MM.1S (cell line): ENCODE measurements around the gene DCLK1.
A peak's percentile ranks its signal among the peaks of the same experiment; 100 is the strongest.

Source experiments
- DNase-seq: peaks from one replicate; pipeline ENCODE4 v3.0.0-alpha.2; 2015
- H2AFZ ChIP-seq: fragments of 300-600 bp; sonication (generic); 2 replicates; pipeline ENCODE4 v1.6.0; 2016; ENCODE audit warnings: antibody characterized with exemption, low read length
- H3F3A ChIP-seq: fragments of 300-600 bp; sonication (generic); 2 replicates; pipeline ENCODE4 v1.6.1; 2016; ENCODE audit warnings: mild to moderate bottlenecking, antibody characterized with exemption, low read length, moderate library complexity, mixed read lengths; ENCODE audit not compliant: insufficient read depth
- H3K27ac ChIP-seq: fragments of 300-600 bp; sonication (generic); 2 replicates; pipeline ENCODE4 v1.5.1; 2016; ENCODE audit warnings: mild to moderate bottlenecking, low read length
- H3K27me3 ChIP-seq: fragments of 300-600 bp; sonication (generic); replicated peaks from 2 replicates; pipeline ENCODE4 v1.6.0; 2016; ENCODE audit warnings: low read length; ENCODE audit not compliant: insufficient read depth
- H3K36me3 ChIP-seq: fragments of 300-600 bp; sonication (generic); replicated peaks from 2 replicates; pipeline ENCODE4 v1.6.1; 2016; ENCODE audit warnings: mild to moderate bottlenecking, low read length, mixed read lengths; ENCODE audit not compliant: insufficient read depth
- H3K4me1 ChIP-seq: fragments of 300-600 bp; sonication (generic); 2 replicates; pipeline ENCODE4 v1.6.1; 2016; ENCODE audit warnings: low read length, mixed read lengths
- H3K4me2 ChIP-seq: fragments of 300-600 bp; sonication (generic); 2 replicates; pipeline ENCODE4 v1.6.0; 2016; ENCODE audit warnings: low read depth, low read length
- H3K4me3 ChIP-seq: fragments of 300-600 bp; sonication (generic); 2 replicates; pipeline ENCODE4 v1.5.1; 2016; ENCODE audit warnings: low read length, mixed read lengths
- H3K79me2 ChIP-seq: fragments of 300-600 bp; sonication (generic); 2 replicates; pipeline ENCODE4 v1.6.1; 2016; ENCODE audit warnings: mixed run types, low read length, mixed read lengths
- H3K9ac ChIP-seq: fragments of 300-600 bp; sonication (generic); 2 replicates; pipeline ENCODE4 v1.6.1; 2016; ENCODE audit warnings: low read length, mixed read lengths
- H3K9me2 ChIP-seq: fragments of 300-600 bp; sonication (generic); replicated peaks from 2 replicates; pipeline ENCODE4 v1.6.1; 2016; ENCODE audit warnings: mild to moderate bottlenecking, low read length, mixed read lengths; ENCODE audit not compliant: insufficient read depth
- H3K9me3 ChIP-seq: fragments of 300-600 bp; sonication (generic); replicated peaks from 2 replicates; pipeline ENCODE4 v1.6.1; 2016; ENCODE audit warnings: mild to moderate bottlenecking, low read length, mixed read lengths; ENCODE audit not compliant: insufficient read depth
- H4K20me1 ChIP-seq: fragments of 300-600 bp; sonication (generic); 2 replicates; pipeline ENCODE4 v1.6.1; 2016; ENCODE audit warnings: mild to moderate bottlenecking, low read length, moderate library complexity, mixed read lengths; ENCODE audit not compliant: insufficient read depth
- CTCF ChIP-seq: fragments of 300-600 bp; sonication (generic); IDR thresholded peaks from 2 replicates; pipeline ENCODE4 v1.5.1; 2016; ENCODE audit warnings: antibody characterized with exemption, low read length, mixed read lengths
- EZH2 ChIP-seq: fragments of 300-600 bp; sonication (generic); optimal IDR thresholded peaks from 2 replicates; pipeline ENCODE3; 2017; ENCODE audit warnings: low read depth, mild to moderate bottlenecking, antibody characterized with exemption, low read length, mixed read lengths
- EZH2phosphoT487 ChIP-seq: fragments of 300-600 bp; sonication (generic); IDR thresholded peaks from 2 replicates; pipeline ENCODE4 v1.6.1; 2018; ENCODE audit warnings: antibody characterized with exemption, low read length

Gene DCLK1

GRCh38 chr13:35953537-35954206 lies 177.5 kb downstream of the DCLK1 start:
- H3K4me1 ChIP-seq, result no peaks in the 10 kb centered on the region
- peak overlapping the region; percentile 45; the same call in 1 of the 2 replicates for H3K4me2 ChIP-seq
- no peaks in the 10 kb centered on the region for H3K79me2 ChIP-seq
- no peaks in the 10 kb centered on the region for H3K9me2 ChIP-seq
- no peak overlapping the region for H3K4me3 ChIP-seq
- no peak overlapping the region for H3K27ac ChIP-seq
- no peaks in the 10 kb centered on the region for H4K20me1 ChIP-seq
- H3F3A ChIP-seq, result no peaks in the 10 kb centered on the region
- H3K9me3 ChIP-seq, result no peaks in the 10 kb centered on the region
- H3K27me3 ChIP-seq, result no peaks in the 10 kb centered on the region
- H2AFZ ChIP-seq, result 0 out of 2 replicates have a peak overlapping the region, but pooled peaks have one; percentile 42
- H3K9ac ChIP-seq, result no peak overlapping the region
- peak; percentile 51 for DNase-seq
- no peaks in the 10 kb centered on the region for H3K36me3 ChIP-seq
- TF ChIP-seq EZH2phosphoT487, result no peak
- peak; percentile 52 for TF ChIP-seq CTCF

GRCh38 chr13:35947315-35947714 lies 183.9 kb downstream of the DCLK1 start:
- Histone ChIP-seq H3K36me3 (no peaks in the 10 kb centered on the region), H3K27ac (no peak overlapping the region), H3K79me2 (no peaks in the 10 kb centered on the region), H3F3A (no peaks in the 10 kb centered on the region), H3K9me2 (no peaks in the 10 kb centered on the region), H2AFZ (no peak overlapping the region), H3K4me1 (no peaks in the 10 kb centered on the region), H3K4me3 (no peak overlapping the region), H3K4me2 (no peak overlapping the region), H3K9ac (no peak overlapping the region), H3K9me3 (no peaks in the 10 kb centered on the region), H3K27me3 (no peaks in the 10 kb centered on the region), H4K20me1 (no peaks in the 10 kb centered on the region)
- no peak for TF ChIP-seq EZH2phosphoT487
- DNase-seq, result no peak

GRCh38 chr13:35945368-35945767 lies 185.8 kb downstream of the DCLK1 start:
- Histone ChIP-seq H3K9me2 (no peaks in the 10 kb centered on the region), H3F3A (no peaks in the 10 kb centered on the region), H4K20me1 (no peaks in the 10 kb centered on the region), H3K4me3 (no peak overlapping the region), H3K79me2 (no peaks in the 10 kb centered on the region), H3K27me3 (no peaks in the 10 kb centered on the region), H3K36me3 (no peaks in the 10 kb centered on the region), H3K4me1 (no peaks in the 10 kb centered on the region), H3K27ac (no peak overlapping the region), H3K4me2 (no peak overlapping the region), H3K9ac (no peak overlapping the region), H2AFZ (no peak overlapping the region), H3K9me3 (no peaks in the 10 kb centered on the region)
- DNase-seq, result no peak
- no peak for TF ChIP-seq EZH2phosphoT487
- TF ChIP-seq EZH2, result no peak
- TF ChIP-seq CTCF, result no peak

- H3K4me2 ChIP-seq, result no peak overlapping the region
- H3K9me2 ChIP-seq, result no peaks in the 10 kb centered on the region
- H4K20me1 ChIP-seq, result no peaks in the 10 kb centered on the region
- no peak overlapping the region for H3K4me3 ChIP-seq
- H2AFZ ChIP-seq, result no peak overlapping the region
- H3K36me3 ChIP-seq, result no peaks in the 10 kb centered on the region
- no peak for DNase-seq
- H3K27me3 ChIP-seq, result no peaks in the 10 kb centered on the region
- H3K4me1 ChIP-seq, result no peaks in the 10 kb centered on the region
- H3K9ac ChIP-seq, result no peak overlapping the region
- no peaks in the 10 kb centered on the region for H3K9me3 ChIP-seq
- H3F3A ChIP-seq, result no peaks in the 10 kb centered on the region
- H3K79me2 ChIP-seq, result no peaks in the 10 kb centered on the region
- H3K27ac ChIP-seq, result no peak overlapping the region
- no peak for TF ChIP-seq EZH2
- no peak for TF ChIP-seq CTCF
- TF ChIP-seq EZH2phosphoT487, result no peak
Measured at GRCh38 chr13:35941374-35941773, 189.8 kb downstream of the DCLK1 start.
